Suprapubic skin (tissue), 4 donors: ENCODE results near the gene TMEM184B.

Experiments used
- CTCF ChIP-seq, 2 donors: fragments of 200-600 bp in 1 of 2; fragments of 450-650 bp in 1 of 2; sonication (generic) in 1 of 2; IDR thresholded peaks; one replicate each; pipeline ENCODE4 v1.5.1; 2016 to 2019; ENCODE audit warnings: antibody characterized with exemption in 2 of 2, mild to moderate bottlenecking in 1 of 2, moderate library complexity in 1 of 2
- POLR2A ChIP-seq, 2 donors: fragments of 450-650 bp; IDR thresholded peaks; one replicate each; pipeline ENCODE4 v1.6.1; 2017; ENCODE audit warnings: antibody characterized with exemption in 2 of 2, mild to moderate bottlenecking in 2 of 2, moderate library complexity in 2 of 2
- POLR2AphosphoS5 ChIP-seq, 3 donors: sonication (generic); formaldehyde crosslinking; IDR thresholded peaks; one replicate each; pipeline ENCODE4 v1.6.1; 2017; ENCODE audit warnings: antibody characterized with exemption in 3 of 3

- TF ChIP-seq CTCF (IDR thresholded peaks at IDR 0.05) (no peak), POLR2A (IDR thresholded peaks at IDR 0.05) (no peak), POLR2AphosphoS5 (IDR thresholded peaks at IDR 0.05) (no peak)
Observed at GRCh38 chr22:38249803-38250642, 22.8 kb downstream of the TMEM184B start.
